ENCODE measurements around the gene PALD1. TPM values are rescaled to one million over a fixed set of nuclear protein-coding genes. Genes with fewer than 3 reads are reported as not detected.

PALD1 gene
- total RNA-seq, 2 donors from 2014 or later: 4.9 to 11.7 TPM

DNA sequence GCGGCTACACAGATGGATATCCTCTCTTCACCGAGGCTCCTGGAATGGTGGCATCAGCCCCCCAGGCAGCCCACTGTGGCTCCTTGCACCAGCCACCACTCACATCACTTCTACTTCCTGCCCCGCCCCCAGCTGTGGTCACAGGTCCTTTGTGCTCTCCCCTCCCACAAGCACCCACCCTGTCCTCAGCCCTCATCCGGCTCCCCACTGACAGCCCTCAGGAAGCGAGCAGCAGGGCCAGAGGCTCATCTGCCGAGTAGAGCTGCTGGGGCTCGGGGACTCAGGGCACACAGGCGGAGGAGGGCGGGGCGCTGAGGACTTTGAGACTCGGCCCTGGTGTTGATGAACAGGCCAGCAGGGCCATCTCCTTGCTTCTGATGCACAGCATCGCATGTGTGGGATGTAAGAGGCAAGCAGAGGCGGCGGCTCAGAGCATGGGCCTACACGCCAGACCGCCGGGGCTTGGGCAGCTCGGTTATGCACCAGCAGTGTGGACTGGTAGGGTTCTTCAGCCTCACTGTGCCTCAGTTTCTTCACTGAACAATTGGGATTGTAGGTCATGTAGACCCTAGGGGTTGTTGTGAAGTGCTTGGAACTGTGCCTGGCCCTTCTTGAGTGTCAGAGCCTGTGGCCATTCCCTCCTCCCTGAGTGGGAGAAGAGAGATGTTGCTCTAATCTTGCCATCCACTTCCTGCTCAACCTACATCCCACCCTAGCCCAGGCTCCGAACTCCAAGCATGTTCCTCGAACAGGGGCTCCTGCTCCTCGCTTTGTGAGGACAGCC, 124.3 kb downstream of the PALD1 start, which contains the start of gene PRF1:
PRF1 (minus strand) TSS at position 77 of the 784 bp plus-strand sequence. CDS start 1,839 bp downstream, outside the sequence.
- intact Hi-C loops (cut with DNase I): no loop called here
- no peaks in the 10 kb centered on the region for H3K27me3 ChIP-seq
- H3K27ac ChIP-seq: no peak within 1 kb of the TSS
- WGBS, 2 donors: 77 to 80% methylated on average over 17 to 20 of the region's 21 CpGs
- ATAC-seq (no peak), DNase-seq (peak in 3 of 4 donors; percentile 21 to 54 (median 29))
- H3K36me3 ChIP-seq (replicated peaks in 1 of 2; ENCODE audit: insufficient read depth in 1 of 2, low read depth in 2 of 2): no peaks in the 10 kb centered on the region
- no peak within 1 kb of the TSS for H3K4me3 ChIP-seq
- H3K4me1 ChIP-seq: no peaks in the 10 kb centered on the region
- H3K9me3 ChIP-seq: no peaks in the 10 kb centered on the region
- TF ChIP-seq, protein P1, sequence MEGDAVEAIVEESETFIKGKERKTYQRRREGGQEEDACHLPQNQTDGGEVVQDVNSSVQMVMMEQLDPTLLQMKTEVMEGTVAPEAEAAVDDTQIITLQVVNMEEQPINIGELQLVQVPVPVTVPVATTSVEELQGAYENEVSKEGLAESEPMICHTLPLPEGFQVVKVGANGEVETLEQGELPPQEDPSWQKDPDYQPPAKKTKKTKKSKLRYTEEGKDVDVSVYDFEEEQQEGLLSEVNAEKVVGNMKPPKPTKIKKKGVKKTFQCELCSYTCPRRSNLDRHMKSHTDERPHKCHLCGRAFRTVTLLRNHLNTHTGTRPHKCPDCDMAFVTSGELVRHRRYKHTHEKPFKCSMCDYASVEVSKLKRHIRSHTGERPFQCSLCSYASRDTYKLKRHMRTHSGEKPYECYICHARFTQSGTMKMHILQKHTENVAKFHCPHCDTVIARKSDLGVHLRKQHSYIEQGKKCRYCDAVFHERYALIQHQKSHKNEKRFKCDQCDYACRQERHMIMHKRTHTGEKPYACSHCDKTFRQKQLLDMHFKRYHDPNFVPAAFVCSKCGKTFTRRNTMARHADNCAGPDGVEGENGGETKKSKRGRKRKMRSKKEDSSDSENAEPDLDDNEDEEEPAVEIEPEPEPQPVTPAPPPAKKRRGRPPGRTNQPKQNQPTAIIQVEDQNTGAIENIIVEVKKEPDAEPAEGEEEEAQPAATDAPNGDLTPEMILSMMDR (IDR thresholded peaks at IDR 0.05): no peak
- TF ChIP-seq POLR2A (IDR thresholded peaks at IDR 0.05): no peak

DNA sequence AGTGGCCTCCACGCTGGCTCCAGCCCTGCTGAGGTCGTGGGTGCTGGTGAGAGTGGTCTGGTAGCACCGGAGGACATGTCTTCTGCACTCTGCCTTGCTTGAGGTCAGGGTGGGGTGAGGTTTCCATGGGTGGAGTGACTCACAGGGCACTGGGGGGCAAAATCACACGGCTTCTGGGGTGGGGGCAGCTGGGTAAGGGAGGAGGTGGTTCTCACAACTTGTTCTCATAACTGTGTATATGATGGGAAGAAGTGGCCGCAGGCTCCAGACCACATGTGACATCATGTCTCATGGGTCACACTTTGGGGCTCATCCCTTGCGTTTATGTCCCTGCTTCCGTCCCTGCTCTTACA, 124.9 kb downstream of the PALD1 start:
- Histone ChIP-seq H3K36me3 (replicated peaks in 1 of 2; ENCODE audit: insufficient read depth in 1 of 2, low read depth in 2 of 2) (no peaks in the 10 kb centered on the region), H3K27ac (no peak overlapping the region), H3K9me3 (no peaks in the 10 kb centered on the region), H3K4me1 (no peaks in the 10 kb centered on the region), H3K27me3 (no peaks in the 10 kb centered on the region), H3K4me3 (no peak overlapping the region)
- no peak for DNase-seq
- TF ChIP-seq, protein P1 (IDR thresholded peaks at IDR 0.05): no peak
- TF ChIP-seq POLR2A (IDR thresholded peaks at IDR 0.05): no peak
- WGBS, 2 donors: 64 to 74% methylated on average over 7 of the region's 7 CpGs
- intact Hi-C loops (cut with DNase I): no loop called here
- no peak for ATAC-seq

DNA sequence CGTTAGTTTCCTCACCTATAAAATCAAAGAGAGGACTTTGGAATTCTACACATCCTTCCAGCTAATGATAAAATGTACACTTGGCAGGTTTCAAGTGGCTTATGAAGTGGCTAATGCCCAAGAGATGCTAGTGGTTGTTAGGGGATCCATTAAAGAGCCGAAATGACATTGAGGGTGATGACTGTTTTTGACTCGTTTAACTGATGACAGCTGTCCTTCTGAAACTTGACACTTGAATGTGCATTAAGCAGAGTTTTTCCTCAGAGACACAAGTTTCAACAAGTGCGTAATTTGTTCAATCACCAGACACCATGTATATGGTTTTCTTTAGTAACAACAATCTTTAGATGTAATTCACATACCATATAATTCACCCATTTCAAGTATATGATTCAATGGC, 125.5 kb downstream of the PALD1 start:
- TF ChIP-seq POLR2A (IDR thresholded peaks at IDR 0.05): no peak
- TF ChIP-seq, protein P1 (IDR thresholded peaks at IDR 0.05): no peak
- Histone ChIP-seq H3K9me3 (no peaks in the 10 kb centered on the region), H3K27ac (no peak overlapping the region), H3K36me3 (replicated peaks in 1 of 2; ENCODE audit: insufficient read depth in 1 of 2, low read depth in 2 of 2) (no peaks in the 10 kb centered on the region), H3K4me3 (no peak overlapping the region), H3K4me1 (no peaks in the 10 kb centered on the region), H3K27me3 (no peaks in the 10 kb centered on the region)
- DNase-seq (no peak), ATAC-seq (no peak)
- WGBS, 2 donors: 66 to 73% methylated on average over 4 of the region's 4 CpGs
- intact Hi-C loops (cut with DNase I): no loop called here

DNA sequence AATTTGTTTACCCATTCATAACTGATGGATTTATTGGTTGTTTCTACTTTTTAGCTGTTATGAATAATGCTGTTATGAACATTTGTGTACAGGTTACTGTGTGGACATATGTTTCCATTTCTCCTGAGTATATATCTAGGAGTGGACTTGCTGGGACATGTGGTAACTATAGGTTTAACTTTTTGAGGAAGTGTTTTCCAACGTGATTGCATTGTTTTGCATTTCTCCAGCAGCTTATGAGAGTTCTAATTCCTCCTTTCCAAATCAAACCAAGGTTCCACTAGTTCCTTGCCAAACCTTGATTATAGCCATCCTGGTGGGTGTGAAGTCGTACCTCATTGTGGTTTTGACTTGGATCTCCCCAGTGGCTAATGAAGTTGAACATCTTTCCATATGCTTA, 126.6 kb downstream of the PALD1 start:
- intact Hi-C loops (cut with DNase I): no loop called here
- H3K27me3 ChIP-seq: no peaks in the 10 kb centered on the region
- WGBS, 2 donors: 45 to 66% methylated on average over 2 of the region's 2 CpGs
- no peak overlapping the region for H3K27ac ChIP-seq
- H3K4me3 ChIP-seq: no peak overlapping the region
- no peaks in the 10 kb centered on the region for H3K4me1 ChIP-seq
- ATAC-seq (no peak), DNase-seq (no peak)
- no peaks in the 10 kb centered on the region for H3K36me3 ChIP-seq (replicated peaks in 1 of 2; ENCODE audit: insufficient read depth in 1 of 2, low read depth in 2 of 2)
- TF ChIP-seq, protein P1 (IDR thresholded peaks at IDR 0.05): no peak
- TF ChIP-seq POLR2A (IDR thresholded peaks at IDR 0.05): no peak
- no peaks in the 10 kb centered on the region for H3K9me3 ChIP-seq

DNA sequence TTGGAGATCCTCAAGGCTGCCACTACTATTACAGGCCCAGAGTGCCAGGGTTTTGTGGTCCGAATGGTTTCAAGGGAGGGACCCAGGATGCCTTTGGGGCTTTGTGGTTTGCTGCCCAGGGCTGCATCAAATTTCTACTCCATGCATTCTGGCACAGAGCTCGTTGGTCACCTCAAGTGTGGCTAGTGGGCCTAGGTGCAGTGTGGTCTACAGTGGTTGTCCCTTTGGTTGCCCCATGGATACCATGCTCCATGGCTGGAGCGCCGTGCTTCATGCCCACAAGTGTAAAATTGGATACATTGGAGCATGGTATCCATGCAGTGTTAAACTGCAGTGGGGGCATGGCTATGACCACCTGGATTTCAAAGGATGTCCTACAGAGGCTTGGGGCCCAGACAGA, 129.4 kb downstream of the PALD1 start:
- Histone ChIP-seq H3K36me3 (replicated peaks in 1 of 2; ENCODE audit: insufficient read depth in 1 of 2, low read depth in 2 of 2) (no peaks in the 10 kb centered on the region), H3K9me3 (no peaks in the 10 kb centered on the region), H3K4me1 (no peaks in the 10 kb centered on the region), H3K4me3 (no peak overlapping the region), H3K27ac (no peak overlapping the region), H3K27me3 (no peaks in the 10 kb centered on the region)
- intact Hi-C loops (cut with DNase I): no loop called here
- TF ChIP-seq POLR2A (IDR thresholded peaks at IDR 0.05): no peak
- TF ChIP-seq, protein P1 (IDR thresholded peaks at IDR 0.05): no peak
- DNase-seq (no peak), ATAC-seq (no peak)
- WGBS, 2 donors: 71 to 72% methylated on average over 1 to 4 of the region's 4 CpGs

Data from body of pancreas (tissue), 4 donors.